ENCODE results near the gene FAM78B.

DNA sequence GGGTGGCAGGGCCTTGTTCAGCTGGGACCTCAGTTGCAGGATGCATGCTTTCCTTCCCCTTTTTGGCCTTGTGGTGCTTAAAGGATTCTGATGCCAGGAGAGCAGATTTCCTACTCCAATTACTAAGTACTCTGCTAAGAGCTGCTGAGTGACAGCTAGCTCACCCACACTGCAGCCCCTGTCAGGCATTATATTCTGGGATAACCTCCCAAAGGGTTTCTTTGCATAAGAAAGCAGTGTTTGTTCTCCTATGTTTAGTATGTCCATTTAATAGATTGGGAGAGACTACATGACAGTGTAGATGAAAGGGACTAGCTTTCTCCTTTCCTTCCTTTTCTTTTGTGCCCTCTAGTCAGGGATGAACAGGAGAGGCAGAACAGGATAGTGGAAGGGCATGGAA, 100.7 kb downstream of the FAM78B start:
- TF ChIP-seq, protein P1, sequence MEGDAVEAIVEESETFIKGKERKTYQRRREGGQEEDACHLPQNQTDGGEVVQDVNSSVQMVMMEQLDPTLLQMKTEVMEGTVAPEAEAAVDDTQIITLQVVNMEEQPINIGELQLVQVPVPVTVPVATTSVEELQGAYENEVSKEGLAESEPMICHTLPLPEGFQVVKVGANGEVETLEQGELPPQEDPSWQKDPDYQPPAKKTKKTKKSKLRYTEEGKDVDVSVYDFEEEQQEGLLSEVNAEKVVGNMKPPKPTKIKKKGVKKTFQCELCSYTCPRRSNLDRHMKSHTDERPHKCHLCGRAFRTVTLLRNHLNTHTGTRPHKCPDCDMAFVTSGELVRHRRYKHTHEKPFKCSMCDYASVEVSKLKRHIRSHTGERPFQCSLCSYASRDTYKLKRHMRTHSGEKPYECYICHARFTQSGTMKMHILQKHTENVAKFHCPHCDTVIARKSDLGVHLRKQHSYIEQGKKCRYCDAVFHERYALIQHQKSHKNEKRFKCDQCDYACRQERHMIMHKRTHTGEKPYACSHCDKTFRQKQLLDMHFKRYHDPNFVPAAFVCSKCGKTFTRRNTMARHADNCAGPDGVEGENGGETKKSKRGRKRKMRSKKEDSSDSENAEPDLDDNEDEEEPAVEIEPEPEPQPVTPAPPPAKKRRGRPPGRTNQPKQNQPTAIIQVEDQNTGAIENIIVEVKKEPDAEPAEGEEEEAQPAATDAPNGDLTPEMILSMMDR (IDR thresholded peaks at IDR 0.05), result no peak
- no peak for TF ChIP-seq POLR2A (IDR thresholded peaks at IDR 0.05)

Measured in stomach (tissue), 4 donors.